Stomach (tissue), 4 donors: ENCODE measurements around the gene PRSS21.

Experiments
- POLR2A ChIP-seq, 4 donors: fragments of 450-650 bp; IDR thresholded peaks; one replicate each; pipeline ENCODE4 v1.6.1; 2016; ENCODE audit warnings: antibody characterized with exemption in 4 of 4, control low read depth in 2 of 4, mild to moderate bottlenecking in 1 of 4, moderate library complexity in 1 of 4
- TF ChIP-seq, protein P1 (sequence below), 7 experiments: fragments of 450-650 bp in 4 of 7; fragments of 200-600 bp in 3 of 7; sonication (generic) in 3 of 7; IDR thresholded peaks; one replicate each; pipeline ENCODE4 v1.5.1; 2016 to 2019; ENCODE audit warnings: antibody characterized with exemption in 7 of 7, control low read depth in 2 of 7, mild to moderate bottlenecking in 1 of 7

DNA sequence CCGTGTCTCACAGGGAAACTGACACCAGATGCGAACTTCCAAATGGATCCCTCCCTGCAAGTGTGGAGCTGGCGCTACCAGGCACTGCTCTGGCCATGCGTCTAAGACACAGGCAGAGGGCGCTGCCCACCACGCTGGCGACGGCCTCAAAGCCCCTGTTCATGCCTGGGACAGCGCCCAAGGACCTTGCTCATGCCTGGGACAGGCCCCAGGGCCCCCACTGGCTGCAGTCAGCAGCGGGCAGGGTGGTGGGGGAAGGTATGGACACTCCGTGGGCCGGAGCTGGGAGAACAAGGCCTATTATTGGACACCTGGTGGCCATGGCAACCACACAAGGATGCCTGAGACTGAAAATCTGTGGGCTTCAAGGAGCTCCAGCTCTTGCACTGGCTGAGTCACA, 21.9 kb downstream of the PRSS21 start:
- TF ChIP-seq, protein P1, sequence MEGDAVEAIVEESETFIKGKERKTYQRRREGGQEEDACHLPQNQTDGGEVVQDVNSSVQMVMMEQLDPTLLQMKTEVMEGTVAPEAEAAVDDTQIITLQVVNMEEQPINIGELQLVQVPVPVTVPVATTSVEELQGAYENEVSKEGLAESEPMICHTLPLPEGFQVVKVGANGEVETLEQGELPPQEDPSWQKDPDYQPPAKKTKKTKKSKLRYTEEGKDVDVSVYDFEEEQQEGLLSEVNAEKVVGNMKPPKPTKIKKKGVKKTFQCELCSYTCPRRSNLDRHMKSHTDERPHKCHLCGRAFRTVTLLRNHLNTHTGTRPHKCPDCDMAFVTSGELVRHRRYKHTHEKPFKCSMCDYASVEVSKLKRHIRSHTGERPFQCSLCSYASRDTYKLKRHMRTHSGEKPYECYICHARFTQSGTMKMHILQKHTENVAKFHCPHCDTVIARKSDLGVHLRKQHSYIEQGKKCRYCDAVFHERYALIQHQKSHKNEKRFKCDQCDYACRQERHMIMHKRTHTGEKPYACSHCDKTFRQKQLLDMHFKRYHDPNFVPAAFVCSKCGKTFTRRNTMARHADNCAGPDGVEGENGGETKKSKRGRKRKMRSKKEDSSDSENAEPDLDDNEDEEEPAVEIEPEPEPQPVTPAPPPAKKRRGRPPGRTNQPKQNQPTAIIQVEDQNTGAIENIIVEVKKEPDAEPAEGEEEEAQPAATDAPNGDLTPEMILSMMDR (IDR thresholded peaks at IDR 0.05): peak in 5 of 7 experiments; percentile 55 to 89 (median 81)
- no peak for TF ChIP-seq POLR2A (IDR thresholded peaks at IDR 0.05)
